OCI-LY1 (cell line): ENCODE results near the gene RBM28.

Experiments
- EZH2 ChIP-seq: fragments of 200-600 bp; sonication (generic), shearing (Covaris generic); IDR thresholded peaks from 2 replicates; pipeline ENCODE4 v1.8.0; 2017; ENCODE audit warnings: borderline replicate concordance, mixed run types, mild to moderate bottlenecking, antibody characterized with exemption, low read length, moderate library complexity, mixed read lengths
- TF ChIP-seq, protein P1 (sequence below): fragments of 200-600 bp; sonication (generic), shearing (Covaris generic); IDR thresholded peaks from 2 replicates; pipeline ENCODE4 v1.5.1; 2017; ENCODE audit warnings: mild to moderate bottlenecking, antibody characterized with exemption, low read length, moderate library complexity, mixed read lengths

DNA sequence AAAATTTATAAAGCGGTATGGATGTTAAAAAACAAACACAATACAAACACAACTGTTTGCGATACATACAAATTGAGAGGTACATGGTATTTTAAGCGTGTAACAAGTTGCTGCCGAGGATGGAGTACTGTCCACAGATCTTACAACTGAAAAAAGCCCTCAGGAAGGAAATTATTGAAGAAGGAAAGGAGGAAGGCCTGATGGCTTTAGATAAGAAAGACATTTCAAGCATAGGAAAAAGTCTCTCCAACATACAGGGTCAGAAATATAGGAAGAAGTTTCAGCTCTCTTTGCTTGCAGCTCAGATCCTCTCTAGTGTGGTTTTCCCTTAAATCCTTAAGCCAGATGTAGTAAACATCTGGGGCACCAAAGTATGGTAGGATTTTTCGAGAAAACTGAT lies 25.0 kb downstream of the RBM28 start:
- TF ChIP-seq, protein P1, sequence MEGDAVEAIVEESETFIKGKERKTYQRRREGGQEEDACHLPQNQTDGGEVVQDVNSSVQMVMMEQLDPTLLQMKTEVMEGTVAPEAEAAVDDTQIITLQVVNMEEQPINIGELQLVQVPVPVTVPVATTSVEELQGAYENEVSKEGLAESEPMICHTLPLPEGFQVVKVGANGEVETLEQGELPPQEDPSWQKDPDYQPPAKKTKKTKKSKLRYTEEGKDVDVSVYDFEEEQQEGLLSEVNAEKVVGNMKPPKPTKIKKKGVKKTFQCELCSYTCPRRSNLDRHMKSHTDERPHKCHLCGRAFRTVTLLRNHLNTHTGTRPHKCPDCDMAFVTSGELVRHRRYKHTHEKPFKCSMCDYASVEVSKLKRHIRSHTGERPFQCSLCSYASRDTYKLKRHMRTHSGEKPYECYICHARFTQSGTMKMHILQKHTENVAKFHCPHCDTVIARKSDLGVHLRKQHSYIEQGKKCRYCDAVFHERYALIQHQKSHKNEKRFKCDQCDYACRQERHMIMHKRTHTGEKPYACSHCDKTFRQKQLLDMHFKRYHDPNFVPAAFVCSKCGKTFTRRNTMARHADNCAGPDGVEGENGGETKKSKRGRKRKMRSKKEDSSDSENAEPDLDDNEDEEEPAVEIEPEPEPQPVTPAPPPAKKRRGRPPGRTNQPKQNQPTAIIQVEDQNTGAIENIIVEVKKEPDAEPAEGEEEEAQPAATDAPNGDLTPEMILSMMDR = no peak
- TF ChIP-seq EZH2 = no peak
